Peyer's patch (tissue), 4 donors: ENCODE data around the gene RSRC2.

Source experiments
- CTCF ChIP-seq, 6 experiments: fragments of 450-650 bp in 4 of 6; fragments of 200-600 bp in 2 of 6; sonication (generic) in 1 of 6; IDR thresholded peaks; one replicate each; pipeline ENCODE4 v1.5.1; 2017 to 2019; ENCODE audit warnings: antibody characterized with exemption in 6 of 6, mild to moderate bottlenecking in 3 of 6, moderate library complexity in 1 of 6
- POLR2A ChIP-seq, 2 donors: fragments of 450-650 bp; IDR thresholded peaks; one replicate each; pipeline ENCODE4 v1.5.1; 2017; ENCODE audit warnings: antibody characterized with exemption in 2 of 2, mild to moderate bottlenecking in 2 of 2, moderate library complexity in 2 of 2

DNA sequence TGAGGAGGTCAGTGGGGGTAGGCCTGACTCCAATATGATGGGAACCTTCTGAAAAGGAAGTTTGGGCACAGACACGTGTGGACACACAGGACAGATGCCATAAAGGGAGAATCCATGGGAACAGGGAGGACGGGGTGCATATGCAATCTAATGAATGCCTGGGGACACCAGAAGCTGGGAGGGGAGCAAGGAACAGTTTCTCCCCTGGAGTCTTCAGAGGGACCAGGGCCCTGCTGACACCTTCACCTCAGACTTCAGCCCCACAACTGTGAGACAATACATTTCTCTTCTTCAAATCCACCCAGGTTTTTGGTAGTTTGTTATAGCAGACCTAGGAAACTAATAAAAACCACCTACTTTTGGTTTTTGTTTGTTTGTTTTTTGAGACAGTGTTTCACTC lies 69.1 kb downstream of the RSRC2 start:
- TF ChIP-seq POLR2A (IDR thresholded peaks at IDR 0.05) (no peak), CTCF (IDR thresholded peaks at IDR 0.05) (no peak)
